NCI-H82 treated with DMSO at 0.1 percent for 48 hours (cell line): ENCODE data around the gene AP4S1.
"Not testable (repeated sequence)": the region's sequence is repeated elsewhere in the genome, so short reads cannot be mapped to it uniquely, and the experiment has no call there.

ENCODE experiments used
- DNase-seq: peaks from one replicate; lab custom pipeline; 2025; ENCODE audit not compliant: unreplicated experiment; lab: John Stamatoyannopoulos, UW

The AP4S1 gene

DNA sequence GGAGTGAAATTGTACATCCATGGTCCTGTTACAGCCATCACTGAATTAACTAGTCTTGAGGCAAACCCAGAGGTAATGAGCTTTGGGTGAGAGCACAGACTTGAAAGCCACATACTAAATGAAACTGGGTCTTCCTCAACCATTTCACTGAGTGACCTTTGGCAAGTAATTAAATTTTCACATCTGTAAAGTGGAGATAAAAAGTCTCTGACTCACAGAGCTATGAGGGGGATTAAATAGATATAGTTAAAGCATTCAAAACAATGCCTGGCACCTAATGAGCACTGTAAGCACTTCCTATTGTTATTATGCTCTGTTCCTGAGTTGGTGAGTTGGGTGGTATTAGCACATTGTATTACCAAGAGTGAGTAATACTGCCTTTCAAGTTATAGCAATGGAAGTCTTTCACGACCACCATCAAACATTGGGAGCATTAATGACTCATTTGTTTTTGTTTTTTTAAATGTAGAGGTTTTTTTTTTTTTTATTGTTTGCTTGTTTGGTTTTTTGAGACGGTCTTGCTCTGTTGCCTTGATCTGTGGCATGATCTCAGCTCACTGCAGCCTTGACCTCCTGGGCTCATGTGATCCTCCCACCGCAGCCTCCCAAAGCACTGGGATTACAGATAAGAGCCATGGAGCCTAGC is 13.2 kb downstream of the AP4S1 start:
- DNase-seq: no peak

DNA sequence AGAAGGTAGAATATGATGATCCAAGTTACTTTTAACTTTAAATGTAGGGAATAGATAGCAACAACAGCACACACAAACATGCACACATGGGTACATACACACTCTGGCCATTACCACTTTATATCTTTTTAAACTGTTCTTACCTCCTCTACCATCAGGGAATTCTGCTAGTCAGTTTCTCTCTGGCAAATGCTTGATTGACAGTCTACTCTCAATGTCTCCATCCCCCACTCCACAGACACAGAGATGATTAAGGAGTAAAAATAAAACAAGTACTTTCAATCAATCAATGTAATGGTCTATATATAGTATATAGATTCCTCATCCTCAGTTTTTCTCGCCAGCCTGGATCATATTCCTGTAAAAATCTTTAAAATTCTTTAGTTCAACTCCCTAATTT is 16.9 kb downstream of the AP4S1 start:
- no peak for DNase-seq

DNA sequence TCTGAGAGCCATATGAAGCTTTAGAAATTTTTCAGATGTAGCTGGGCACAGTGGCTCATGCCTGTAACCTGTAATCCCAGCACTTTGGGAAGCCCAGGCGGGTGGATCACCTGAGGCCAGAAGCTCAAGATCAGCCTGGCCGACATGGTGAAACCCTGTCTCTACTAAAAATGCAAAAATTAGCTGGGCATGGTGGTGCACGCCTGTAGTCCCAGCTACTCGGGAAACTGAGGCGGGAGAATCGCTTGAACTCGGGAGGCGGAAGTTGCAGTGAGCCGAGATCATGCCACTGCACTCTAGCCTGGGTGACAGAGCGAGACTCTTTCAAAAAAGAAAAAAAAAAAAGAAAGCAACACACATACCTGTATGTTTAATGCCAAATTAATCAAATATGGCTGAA is 17.4 kb downstream of the AP4S1 start:
- DNase-seq: not testable (repeated sequence)

DNA sequence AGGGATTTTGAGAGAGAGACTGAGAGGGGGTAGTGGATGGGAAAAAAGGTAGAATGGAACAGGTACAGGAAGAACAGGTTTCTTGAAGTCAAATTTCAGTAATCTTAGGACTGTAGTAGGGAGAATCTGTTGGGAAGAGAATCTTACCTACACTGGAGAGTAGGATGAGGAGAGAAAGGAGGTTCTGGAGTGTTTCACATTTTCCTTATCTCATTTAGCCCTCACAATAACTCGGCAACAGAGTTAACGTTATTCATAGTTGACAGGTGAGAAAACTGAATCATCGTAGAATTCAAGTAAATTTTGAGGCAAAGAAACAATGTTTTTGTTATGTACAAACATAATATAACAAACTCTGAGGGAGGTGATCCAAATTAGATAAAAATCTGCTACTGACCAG is 17.9 kb downstream of the AP4S1 start:
- DNase-seq: no peak

DNA sequence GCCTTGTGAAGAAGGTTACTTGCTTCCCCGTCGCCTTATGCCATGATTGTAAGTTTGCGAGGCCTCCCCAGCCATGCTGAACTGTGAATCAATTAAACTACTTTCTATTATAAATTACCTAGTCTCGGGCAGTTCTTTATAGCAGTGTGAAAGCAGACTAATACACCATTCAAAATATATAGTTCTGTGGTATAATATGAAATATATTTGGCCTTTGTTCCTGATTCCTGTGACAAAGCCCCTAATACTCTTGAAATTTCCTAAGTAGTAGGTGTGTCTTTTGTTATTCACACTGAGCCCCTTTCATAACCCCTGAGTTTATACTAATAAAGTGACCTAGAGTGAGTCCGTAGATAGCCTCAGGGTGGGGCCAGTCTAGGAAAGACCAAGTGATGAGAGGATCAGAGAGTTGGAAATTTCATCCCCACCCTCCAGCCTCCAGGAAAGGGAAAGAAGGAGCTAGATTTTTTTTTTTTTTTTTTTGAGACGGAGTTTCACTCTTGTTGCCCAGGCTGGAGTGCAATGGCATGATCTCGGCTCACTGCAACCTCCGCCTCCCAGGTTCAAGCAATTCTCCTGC is 20.1 kb downstream of the AP4S1 start:
- no peak for DNase-seq

DNA sequence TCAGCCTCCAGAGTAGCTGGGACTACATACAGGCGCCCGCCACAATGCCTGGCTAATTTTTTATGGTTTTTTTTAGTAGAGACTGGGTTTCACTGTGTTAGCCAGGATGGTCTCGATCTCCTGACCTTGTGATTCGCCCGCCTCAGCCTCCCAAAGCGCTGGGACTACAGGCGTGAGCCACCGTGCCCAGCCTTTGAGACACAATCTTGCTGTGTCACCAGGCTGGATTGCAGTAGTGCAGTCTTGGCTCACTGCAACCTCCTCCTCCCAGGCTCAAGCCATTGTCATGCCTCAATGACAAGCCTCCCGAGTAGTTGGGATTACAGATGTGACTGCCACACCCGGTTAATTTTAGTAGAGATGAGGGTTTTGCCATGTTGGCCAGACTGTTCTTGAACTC is 22.1 kb downstream of the AP4S1 start:
- DNase-seq: no peak

DNA sequence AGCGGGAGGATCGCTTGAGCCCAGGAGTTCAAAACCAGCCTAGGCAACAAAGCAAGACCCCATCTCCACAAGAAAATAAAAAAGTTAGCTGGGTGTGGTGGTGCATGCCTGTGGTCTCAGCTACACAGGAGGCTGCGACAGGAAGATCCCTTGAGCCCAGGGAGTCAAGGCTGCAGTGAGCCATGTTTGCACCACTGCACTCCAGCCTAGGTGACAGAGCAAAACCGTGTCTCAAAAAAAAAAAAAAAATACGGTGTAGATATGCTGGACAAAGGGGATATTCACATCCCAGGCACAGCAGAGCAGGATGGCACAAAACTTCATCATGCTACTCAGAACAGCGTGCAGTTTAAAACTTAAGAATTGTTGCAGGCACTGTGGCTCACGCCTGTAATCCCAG is 25.6 kb downstream of the AP4S1 start:
- no peak for DNase-seq

DNA sequence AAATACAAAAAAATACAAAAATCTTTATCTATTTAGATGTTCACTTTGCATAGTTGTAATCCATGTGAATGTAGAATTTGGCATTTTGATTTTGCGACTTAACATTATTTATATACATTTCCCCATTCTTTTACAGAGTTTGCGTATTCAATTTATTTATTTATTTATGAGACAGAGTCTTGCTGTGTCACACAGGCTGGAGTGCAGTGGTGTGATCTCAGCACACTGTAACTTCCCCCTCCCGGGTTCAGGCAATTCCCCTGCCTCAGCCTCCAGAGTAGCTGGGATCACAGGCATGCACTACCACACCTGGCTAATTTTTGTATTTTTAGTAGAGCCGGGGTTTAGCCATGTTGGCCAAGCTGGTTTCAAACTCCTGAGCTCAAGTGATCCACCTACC is 26.1 kb downstream of the AP4S1 start:
- DNase-seq: no peak

DNA sequence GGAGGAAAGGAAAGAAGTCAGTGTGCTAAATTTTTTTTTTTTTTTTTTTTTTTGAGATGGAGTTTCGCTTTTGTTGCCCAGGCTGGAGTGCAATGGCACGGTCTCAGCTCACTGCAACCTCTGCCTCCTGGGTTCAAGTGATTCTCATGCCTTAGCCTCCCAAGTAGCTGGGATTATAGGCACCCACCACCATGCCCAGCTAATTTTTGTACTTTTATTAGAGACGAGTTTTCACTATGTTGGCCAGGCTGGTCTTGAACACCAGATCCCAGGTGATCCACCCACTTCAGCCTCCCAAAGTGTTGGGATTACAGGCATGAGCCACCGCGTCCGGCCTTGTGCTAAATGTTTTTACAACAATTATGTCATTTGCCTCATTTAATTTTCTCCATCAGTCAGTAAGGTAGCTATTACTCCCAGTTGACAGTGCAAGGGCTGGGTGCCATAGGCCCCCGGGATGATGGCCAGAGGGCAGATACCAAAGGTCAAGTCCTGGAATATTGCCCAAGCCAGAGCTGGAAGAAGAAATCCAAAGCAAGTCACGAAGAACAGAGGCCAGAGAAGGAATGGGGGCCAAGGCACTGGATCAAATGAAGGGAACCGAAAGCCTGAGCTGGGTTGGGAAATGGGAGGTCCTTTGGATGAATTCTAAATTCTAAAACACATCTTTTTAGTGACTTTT is 27.6 kb downstream of the AP4S1 start:
- DNase-seq: not testable (repeated sequence)

DNA sequence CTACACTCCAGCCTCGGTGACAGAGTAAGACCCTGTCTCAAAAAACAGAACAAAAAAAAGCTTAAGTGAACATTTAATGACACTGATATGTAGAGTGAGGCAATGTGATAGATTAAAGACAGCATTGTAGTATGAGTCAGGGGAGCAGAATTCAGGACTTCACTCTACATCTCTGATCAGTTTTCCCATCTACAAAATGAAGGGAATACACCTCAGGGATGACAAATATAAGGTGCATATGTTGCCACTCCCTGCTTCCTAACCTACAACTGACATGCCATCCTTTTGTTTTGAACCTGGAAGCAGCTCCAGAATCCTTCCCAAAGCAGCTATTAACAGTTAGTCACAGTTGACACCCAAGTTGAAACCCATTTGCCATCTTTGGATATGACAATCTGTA is 31.6 kb downstream of the AP4S1 start:
- no peak for DNase-seq

DNA sequence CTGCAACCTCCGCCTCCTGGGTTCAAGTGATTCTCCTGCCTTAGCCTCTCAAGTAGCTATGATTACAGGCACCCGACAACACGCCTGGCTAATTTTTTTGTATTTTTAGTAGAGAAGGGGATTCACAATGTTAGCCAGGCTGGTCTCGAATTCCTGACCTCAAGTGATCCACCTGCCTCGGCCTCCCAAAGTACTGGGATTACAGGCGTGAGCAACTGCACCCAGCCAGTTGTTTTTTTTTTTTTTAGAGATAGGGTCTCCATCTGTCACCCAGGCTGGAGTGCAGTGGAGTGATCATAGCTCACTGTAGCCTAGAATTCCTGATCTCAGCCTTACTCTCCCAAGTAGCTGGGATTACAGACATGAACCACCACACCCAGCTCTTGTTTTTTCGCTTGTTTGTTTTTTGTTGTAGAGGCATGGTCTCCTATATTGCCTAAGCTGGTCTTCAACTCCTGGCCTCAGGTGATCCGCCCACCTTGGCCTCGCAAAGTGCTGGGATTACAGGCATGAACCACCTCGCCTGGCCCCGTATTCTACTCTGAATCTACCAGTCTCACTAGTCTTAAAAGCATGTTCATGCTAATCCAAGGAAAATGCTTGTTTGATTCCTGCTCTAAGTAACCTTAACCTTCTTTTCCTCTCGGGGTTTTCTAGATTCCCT is 32.4 kb downstream of the AP4S1 start:
- peak; percentile 41 for DNase-seq

DNA sequence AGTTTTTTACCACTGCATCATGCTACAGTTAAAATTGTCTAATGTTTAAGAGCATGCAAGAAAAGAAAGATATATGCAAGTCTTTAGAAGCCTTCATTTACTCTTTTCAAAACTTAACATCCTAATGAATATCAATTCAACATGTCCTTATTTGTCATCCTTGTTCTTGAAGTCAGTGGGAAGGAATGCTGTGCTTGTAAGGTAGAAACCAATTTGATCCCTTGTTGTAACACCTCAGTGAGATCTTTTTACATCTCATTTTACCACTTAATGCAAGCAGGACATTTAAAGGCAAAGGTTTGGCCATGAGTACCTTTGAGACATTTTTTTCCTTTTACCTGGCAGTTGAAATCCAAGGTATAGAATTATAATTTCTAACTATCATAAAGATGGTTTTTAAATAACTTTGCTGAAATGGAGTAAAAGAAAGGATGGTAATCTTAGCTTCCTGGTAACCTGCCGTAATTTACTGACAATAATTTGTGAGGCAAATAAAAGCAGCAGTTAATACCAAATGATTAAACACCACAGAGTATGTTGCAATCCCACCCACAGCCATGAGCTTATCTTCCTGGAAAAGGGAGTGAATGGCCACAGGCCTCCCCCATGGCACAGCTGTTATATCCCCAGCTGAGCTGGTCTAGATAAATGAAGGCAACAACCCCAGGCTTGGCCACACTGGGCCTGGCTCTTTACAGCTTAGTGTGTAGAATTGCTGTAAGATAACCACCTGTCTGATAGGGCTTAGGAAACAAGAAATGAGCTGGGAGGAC is 33.9 kb downstream of the AP4S1 start:
- peak; percentile 60 for DNase-seq

DNA sequence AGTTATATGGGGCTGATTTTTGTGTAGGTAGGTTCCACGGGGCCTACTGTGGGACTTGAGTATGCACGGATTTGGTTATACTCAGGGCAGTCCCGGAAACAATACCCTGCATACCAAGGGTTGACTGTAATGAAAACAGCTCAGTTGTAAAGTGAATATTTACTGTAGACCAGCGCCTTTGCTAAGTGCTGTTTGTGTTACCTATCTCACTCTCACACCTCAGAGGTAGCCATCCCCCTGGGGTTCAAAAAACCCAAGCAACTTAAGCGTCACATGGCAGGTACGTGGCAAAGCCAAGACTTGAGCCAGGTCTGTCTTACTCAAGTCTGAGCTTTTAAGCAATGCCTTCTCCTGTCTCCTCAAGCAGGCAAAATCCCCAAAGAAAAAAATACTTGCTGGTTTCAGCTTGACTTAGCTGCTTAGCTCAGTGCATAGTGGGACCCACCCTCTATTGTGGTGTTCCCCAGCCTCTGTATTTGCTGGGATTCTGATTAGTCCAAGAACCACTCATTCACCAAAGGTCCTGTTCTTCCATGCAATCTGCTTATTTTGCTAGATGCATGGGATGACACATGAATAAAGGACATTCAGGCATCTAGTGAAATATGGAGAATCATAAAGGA is 34.9 kb downstream of the AP4S1 start:
- DNase-seq: no peak

DNA sequence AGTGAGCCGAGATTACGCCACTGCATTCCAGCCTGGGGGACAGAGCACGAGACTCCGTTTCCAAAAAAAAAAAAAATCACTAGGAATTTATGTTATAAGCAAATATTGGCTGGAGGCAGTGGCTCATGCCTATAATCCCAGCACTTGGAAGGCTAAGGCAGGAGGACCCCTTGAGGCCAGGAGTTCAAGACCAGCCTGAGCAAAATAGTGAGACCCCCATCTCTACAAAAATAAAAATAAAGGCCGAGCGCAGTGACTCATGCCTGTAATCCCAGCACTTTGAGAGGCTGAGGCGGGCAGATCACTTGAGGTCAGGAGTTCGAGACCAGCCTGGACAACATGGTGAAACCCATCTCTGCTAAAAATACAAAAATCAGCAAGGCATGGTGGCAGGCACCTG is 37.5 kb downstream of the AP4S1 start:
- not testable (repeated sequence) for DNase-seq

DNA sequence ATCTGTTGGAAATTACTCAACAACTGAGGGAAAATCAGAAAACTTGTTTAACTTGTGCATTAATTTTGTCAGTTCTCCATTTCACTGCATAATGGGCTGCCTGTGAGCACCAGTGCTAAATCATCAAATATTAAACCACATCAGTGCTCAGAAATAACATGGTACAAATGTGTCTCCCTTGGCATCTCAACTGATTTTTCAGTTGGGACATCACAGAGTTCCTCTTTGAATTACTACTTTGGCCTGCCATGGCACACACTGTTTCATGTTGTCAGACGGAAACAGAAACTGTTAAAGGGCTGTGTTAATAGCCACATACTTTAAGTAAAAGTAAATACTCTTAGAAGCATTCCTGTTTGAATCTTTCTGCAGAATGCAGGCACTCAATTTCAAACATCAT is 42.8 kb downstream of the AP4S1 start:
- DNase-seq: no peak

DNA sequence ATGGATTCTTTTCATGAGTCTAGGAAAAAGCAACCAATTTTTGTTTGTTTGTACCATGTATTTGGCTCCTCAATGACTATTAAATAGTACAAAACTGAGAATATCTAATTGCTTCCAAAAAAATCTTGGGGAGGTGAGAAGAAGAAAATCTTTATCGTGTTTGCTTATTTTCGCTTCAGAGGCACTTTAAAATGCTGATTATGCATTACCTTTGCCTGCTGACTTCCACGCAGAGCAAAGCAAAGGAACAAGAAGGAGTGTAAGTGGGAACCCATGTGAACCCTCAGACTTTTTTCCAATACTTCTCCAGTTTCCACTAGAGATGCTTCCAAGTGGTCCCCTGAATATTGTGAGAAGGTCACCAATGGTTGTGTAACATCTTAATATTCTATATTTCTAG is 43.9 kb downstream of the AP4S1 start:
- no peak for DNase-seq

DNA sequence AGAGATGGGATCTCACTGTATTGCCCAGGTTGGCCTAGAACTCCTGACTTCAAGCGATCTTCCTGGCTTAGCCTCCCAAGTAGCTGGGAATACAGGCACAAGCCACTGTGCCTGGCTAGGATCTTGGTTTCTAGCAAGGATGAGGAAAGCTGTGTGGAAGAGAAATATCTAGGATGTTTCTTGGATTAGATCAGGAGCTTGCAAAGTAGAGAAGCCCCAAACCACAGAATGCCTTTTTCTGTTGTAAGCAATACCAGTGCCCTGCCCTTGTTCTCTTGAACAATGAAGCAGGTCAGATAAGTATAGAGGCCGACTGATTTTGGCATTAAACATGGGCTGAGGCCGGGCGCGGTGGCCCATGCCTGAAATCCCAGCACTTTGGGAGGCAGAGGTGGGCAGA is 45.0 kb downstream of the AP4S1 start:
- no peak for DNase-seq

DNA sequence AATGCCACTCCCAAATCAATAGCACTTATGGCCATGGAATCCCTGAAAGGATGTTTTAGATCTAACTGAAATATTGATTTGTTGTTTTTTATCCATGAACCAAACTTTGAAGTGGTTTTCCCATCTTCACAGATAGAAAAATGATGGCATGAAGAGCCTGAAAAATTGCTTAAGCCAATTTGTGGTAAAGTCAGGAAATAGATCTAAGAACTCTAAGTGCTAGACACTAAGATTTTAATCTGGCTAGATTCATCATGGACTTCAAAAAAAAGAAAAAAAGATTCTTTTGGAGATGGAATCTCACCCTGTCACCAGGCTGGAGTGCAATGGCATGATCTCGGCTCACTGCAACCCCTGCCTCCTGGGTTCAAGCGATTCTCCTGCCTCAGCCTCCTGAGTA is 45.7 kb downstream of the AP4S1 start:
- no peak for DNase-seq

DNA sequence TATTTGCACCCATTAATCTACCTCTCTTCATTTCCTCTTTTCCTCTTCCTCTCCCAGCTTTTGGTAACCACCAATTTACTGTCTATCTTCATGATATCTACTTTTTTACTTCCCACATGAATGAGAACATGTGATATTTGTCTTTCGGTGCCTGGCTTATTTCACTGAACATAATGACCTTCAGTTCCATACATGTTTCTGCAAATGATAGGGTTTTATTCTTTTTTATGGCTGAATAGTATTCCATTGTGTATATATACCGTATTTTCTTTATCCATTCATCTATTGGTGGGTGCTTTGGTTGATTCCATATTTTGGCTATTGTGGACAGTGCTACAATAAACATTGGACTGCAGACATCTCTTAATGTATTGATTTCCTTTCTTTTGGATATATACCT is 49.7 kb downstream of the AP4S1 start:
- DNase-seq: no peak

DNA sequence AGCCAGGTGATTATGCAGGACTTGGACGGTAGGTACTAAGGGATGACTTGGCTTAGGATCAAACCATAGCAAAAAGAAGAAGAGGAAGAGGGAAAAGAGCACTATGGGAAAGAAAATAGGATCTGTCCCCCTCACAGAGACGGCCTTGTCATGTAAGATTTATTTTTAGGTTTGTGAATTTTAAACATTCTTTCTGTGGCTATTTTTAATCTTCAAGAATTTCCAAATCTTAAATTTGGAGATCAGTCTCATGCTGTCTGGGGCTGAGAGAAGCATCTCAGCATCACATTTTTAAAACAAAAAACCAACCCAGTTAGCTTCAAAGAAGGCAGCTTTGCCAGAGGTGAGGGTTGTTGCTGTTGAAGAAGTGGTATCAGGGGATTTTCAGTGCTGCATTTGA is 53.3 kb downstream of the AP4S1 start:
- no peak for DNase-seq

DNA sequence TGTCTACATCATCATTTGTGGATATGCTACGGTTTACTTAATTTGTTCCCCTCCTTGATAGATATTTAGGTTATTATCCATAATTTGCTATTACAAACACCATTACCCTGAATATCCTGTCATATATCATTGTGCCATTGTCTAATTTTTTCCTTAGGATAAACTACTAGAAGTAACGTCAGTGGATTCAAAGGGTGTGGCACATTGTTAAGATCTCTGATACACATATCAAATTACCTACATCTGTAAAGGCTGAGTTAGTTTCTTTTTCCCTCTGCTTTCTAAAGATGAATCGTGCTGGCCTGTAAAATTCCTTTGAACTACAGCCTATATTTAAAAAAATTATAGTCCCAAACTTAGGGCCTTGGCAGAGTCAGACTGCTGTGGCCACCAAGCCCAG is 54.6 kb downstream of the AP4S1 start:
- no peak for DNase-seq
